Measurements from ENCODE around the gene RNF157.
A peak's percentile ranks its signal among the peaks of the same experiment; 100 is the strongest.
"Not testable (repeated sequence)": the region's sequence is repeated elsewhere in the genome, so short reads cannot be mapped to it uniquely, and the experiment has no call there.

Gene RNF157

DNA sequence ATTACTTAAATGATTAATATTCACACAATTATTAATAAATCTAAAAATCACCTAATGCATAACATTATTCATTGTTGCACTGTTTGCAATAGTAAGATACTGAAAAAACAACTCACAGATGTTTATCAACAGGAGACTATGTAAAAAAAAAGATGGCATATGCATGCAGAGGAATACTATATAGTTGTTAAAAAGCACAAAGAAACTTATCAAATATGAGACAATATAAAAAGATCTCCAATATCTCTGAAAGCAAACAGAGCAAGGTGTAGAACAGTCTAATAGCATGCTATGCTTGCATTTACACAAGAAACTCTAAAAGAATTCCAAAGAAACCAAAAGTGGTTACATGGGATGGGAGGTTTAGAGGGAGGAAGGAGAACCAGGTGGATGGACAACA, 3.7 kb downstream of the RNF157 start:
- TF ChIP-seq CTCF (IDR thresholded peaks at IDR 0.05; ENCODE audit: insufficient read depth, low read depth, low read length, missing control alignments): no peak
- DNase-seq (ENCODE audit: low read depth): no peak
- H3K4me3 ChIP-seq (ENCODE audit: low read length): no peak overlapping the region

GRCh38 chr17:76235883-76236282, 4.4 kb downstream of the RNF157 start:
- no peak for DNase-seq (ENCODE audit: low read depth)
- H3K4me3 ChIP-seq (ENCODE audit: low read length): no peak overlapping the region
- no peak for TF ChIP-seq CTCF (IDR thresholded peaks at IDR 0.05; ENCODE audit: insufficient read depth, low read depth, low read length, missing control alignments)

GRCh38 chr17:76234354-76234679, 6.0 kb downstream of the RNF157 start:
- no peak overlapping the region for H3K4me3 ChIP-seq (ENCODE audit: low read length)
- no peak for TF ChIP-seq CTCF (IDR thresholded peaks at IDR 0.05; ENCODE audit: insufficient read depth, low read depth, low read length, missing control alignments)
- no peak for DNase-seq (ENCODE audit: low read depth)

GRCh38 chr17:76233588-76234353, 6.5 kb downstream of the RNF157 start:
- no peak for TF ChIP-seq CTCF (IDR thresholded peaks at IDR 0.05; ENCODE audit: insufficient read depth, low read depth, low read length, missing control alignments)
- no peak overlapping the region for H3K4me3 ChIP-seq (ENCODE audit: low read length)
- no peak for DNase-seq (ENCODE audit: low read depth)

GRCh38 chr17:76232342-76232741, 8.0 kb downstream of the RNF157 start:
- no peak overlapping the region for H3K4me3 ChIP-seq (ENCODE audit: low read length)
- peak; percentile 75 for DNase-seq (ENCODE audit: low read depth)
- TF ChIP-seq CTCF (IDR thresholded peaks at IDR 0.05; ENCODE audit: insufficient read depth, low read depth, low read length, missing control alignments): no peak

GRCh38 chr17:76226749-76227148, 13.5 kb downstream of the RNF157 start:
- H3K4me3 ChIP-seq (ENCODE audit: low read length); DNase-seq (ENCODE audit: low read depth): not testable (repeated sequence)

DNA sequence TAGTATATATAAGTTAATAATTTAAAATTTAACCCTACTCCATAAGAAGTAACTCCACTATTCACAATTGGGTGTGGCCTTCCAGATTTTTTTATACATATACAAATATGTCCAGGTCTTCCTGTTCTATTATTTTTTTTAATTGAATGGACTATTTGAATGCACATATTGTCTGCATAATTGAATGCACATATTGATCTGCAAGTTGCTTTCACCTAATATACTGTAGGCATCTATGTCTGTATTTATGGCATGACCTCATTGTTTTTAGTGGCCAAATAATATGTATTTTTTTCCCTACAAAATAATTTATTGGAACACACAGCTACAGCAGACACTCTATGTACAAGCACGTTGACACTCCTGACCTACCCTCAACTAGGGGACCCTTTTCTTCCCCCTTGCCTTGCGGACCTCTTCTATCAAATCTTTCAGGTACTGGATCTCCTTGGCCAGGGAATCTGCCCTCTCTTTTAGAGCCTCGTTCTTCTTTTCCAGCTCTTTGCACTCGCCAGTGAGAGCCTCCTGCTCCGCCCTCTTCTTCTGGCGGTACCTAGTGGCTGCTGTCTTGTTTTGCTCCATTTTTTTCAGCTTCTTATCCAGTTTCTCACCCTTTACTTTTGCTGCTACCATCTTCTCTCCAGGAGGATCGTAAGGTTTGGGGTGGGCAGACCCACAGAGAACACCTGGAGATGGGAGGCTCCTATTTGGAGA, 14.8 kb downstream of the RNF157 start:
- DNase-seq (ENCODE audit: low read depth); H3K4me3 ChIP-seq (ENCODE audit: low read length): not testable (repeated sequence)

GRCh38 chr17:76223802-76224201, 16.5 kb downstream of the RNF157 start:
- DNase-seq (ENCODE audit: low read depth): no peak
- no peak overlapping the region for H3K4me3 ChIP-seq (ENCODE audit: low read length)
- TF ChIP-seq CTCF (IDR thresholded peaks at IDR 0.05; ENCODE audit: insufficient read depth, low read depth, low read length, missing control alignments): no peak

All from epithelial cell of esophagus (primary cell).